Measurements from ENCODE around the gene SLC43A3. TPM values are rescaled to one million over a fixed set of nuclear protein-coding genes. Genes with fewer than 3 reads are reported as not detected.

The SLC43A3 gene
- total and polyA plus RNA-seq, 9 of the 15 experiments (the other 6 are each of a cell fraction or from before 2014, with no cell fraction given) = 63.7 to 281 (median 139) TPM

DNA sequence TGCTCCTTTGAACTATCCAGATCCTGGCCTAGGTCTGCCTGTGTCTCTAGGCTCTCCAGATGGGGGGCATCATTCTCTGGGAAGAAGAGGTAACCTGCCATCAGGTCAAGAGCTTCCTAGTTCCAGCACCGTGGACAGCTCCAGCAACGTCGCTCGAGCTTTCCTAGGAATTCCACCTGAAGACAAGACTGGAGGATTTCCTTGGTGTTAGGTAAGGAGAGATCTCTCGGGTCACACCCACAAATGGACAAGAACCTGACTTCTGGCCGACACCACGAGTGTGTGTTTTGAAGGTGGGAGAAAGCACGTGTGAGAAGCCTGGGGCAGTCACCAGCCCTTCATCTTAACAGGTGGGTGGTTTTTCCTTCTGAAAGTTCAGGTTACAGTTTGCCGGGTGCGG lies 47.2 kb downstream of the SLC43A3 start (continued):
- TF ChIP-seq TEAD4 (IDR thresholded peaks at IDR 0.05; ENCODE audit: low read length) (peak; percentile 58), TEAD4 (CRISPR knock-in tag; IDR thresholded peaks at IDR 0.05; ENCODE audit: borderline replicate concordance) (no peak), NR3C1 (CRISPR knock-in tag; IDR thresholded peaks at IDR 0.05) (0 out of 2 replicates have a peak, but pooled peaks have one; percentile 65), RCOR1 (IDR thresholded peaks at IDR 0.05; ENCODE audit: borderline replicate concordance in 1 of 2, low read depth in 2 of 2, low read length in 2 of 2) (peak in 1 of 2 experiments; percentile 62; a peak in 1 of 4 replicates), PRMT5 (CRISPR knock-in tag; IDR thresholded peaks at IDR 0.05) (0 out of 2 replicates have a peak, but pooled peaks have one; percentile 63)
- TF ChIP-seq, protein P1, sequence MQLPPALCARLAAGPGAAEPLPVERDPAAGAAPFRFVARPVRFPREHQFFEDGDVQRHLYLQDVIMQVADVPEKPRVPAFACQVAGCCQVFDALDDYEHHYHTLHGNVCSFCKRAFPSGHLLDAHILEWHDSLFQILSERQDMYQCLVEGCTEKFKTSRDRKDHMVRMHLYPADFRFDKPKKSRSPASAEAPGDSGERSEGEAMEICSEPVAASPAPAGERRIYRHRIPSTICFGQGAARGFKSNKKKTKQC (CRISPR knock-in tag; IDR thresholded peaks at IDR 0.05) = peak; percentile 74
- TF ChIP-seq, protein P2, sequence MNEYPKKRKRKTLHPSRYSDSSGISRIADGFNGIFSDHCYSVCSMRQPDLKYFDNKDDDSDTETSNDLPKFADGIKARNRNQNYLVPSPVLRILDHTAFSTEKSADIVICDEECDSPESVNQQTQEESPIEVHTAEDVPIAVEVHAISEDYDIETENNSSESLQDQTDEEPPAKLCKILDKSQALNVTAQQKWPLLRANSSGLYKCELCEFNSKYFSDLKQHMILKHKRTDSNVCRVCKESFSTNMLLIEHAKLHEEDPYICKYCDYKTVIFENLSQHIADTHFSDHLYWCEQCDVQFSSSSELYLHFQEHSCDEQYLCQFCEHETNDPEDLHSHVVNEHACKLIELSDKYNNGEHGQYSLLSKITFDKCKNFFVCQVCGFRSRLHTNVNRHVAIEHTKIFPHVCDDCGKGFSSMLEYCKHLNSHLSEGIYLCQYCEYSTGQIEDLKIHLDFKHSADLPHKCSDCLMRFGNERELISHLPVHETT (CRISPR knock-in tag; conservative IDR thresholded peaks at IDR 0.05 in 1 of 2, IDR thresholded peaks at IDR 0.05 in 1 of 2) = no peak
- TF ChIP-seq, protein P3, sequence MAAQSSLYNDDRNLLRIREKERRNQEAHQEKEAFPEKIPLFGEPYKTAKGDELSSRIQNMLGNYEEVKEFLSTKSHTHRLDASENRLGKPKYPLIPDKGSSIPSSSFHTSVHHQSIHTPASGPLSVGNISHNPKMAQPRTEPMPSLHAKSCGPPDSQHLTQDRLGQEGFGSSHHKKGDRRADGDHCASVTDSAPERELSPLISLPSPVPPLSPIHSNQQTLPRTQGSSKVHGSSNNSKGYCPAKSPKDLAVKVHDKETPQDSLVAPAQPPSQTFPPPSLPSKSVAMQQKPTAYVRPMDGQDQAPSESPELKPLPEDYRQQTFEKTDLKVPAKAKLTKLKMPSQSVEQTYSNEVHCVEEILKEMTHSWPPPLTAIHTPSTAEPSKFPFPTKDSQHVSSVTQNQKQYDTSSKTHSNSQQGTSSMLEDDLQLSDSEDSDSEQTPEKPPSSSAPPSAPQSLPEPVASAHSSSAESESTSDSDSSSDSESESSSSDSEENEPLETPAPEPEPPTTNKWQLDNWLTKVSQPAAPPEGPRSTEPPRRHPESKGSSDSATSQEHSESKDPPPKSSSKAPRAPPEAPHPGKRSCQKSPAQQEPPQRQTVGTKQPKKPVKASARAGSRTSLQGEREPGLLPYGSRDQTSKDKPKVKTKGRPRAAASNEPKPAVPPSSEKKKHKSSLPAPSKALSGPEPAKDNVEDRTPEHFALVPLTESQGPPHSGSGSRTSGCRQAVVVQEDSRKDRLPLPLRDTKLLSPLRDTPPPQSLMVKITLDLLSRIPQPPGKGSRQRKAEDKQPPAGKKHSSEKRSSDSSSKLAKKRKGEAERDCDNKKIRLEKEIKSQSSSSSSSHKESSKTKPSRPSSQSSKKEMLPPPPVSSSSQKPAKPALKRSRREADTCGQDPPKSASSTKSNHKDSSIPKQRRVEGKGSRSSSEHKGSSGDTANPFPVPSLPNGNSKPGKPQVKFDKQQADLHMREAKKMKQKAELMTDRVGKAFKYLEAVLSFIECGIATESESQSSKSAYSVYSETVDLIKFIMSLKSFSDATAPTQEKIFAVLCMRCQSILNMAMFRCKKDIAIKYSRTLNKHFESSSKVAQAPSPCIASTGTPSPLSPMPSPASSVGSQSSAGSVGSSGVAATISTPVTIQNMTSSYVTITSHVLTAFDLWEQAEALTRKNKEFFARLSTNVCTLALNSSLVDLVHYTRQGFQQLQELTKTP (IDR thresholded peaks at IDR 0.05; ENCODE audit: low read depth in 1 of 2, partially characterized antibody in 2 of 2) = peak in 1 of 2 experiments; percentile 94
- TF ChIP-seq, protein P4, sequence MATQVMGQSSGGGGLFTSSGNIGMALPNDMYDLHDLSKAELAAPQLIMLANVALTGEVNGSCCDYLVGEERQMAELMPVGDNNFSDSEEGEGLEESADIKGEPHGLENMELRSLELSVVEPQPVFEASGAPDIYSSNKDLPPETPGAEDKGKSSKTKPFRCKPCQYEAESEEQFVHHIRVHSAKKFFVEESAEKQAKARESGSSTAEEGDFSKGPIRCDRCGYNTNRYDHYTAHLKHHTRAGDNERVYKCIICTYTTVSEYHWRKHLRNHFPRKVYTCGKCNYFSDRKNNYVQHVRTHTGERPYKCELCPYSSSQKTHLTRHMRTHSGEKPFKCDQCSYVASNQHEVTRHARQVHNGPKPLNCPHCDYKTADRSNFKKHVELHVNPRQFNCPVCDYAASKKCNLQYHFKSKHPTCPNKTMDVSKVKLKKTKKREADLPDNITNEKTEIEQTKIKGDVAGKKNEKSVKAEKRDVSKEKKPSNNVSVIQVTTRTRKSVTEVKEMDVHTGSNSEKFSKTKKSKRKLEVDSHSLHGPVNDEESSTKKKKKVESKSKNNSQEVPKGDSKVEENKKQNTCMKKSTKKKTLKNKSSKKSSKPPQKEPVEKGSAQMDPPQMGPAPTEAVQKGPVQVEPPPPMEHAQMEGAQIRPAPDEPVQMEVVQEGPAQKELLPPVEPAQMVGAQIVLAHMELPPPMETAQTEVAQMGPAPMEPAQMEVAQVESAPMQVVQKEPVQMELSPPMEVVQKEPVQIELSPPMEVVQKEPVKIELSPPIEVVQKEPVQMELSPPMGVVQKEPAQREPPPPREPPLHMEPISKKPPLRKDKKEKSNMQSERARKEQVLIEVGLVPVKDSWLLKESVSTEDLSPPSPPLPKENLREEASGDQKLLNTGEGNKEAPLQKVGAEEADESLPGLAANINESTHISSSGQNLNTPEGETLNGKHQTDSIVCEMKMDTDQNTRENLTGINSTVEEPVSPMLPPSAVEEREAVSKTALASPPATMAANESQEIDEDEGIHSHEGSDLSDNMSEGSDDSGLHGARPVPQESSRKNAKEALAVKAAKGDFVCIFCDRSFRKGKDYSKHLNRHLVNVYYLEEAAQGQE (IDR thresholded peaks at IDR 0.05; ENCODE audit: borderline replicate concordance) = peak; percentile 99
- TF ChIP-seq, protein P4 (CRISPR knock-in tag; IDR thresholded peaks at IDR 0.05; ENCODE audit: low read depth) = peak; percentile 97
- TF ChIP-seq, protein P5, sequence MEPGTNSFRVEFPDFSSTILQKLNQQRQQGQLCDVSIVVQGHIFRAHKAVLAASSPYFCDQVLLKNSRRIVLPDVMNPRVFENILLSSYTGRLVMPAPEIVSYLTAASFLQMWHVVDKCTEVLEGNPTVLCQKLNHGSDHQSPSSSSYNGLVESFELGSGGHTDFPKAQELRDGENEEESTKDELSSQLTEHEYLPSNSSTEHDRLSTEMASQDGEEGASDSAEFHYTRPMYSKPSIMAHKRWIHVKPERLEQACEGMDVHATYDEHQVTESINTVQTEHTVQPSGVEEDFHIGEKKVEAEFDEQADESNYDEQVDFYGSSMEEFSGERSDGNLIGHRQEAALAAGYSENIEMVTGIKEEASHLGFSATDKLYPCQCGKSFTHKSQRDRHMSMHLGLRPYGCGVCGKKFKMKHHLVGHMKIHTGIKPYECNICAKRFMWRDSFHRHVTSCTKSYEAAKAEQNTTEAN (CRISPR knock-in tag; IDR thresholded peaks at IDR 0.05) = 0 out of 2 replicates have a peak, but pooled peaks have one; percentile 34

All from K562 (cell line).